ENCODE measurements around the gene UQCR10. TPM values are rescaled to one million over a fixed set of nuclear protein-coding genes. Genes with fewer than 3 reads are reported as not detected.

UQCR10 gene
- total RNA-seq, 1 donor from 2014 or later: 59.2 TPM

- H3K4me3 Mint-ChIP-seq (ENCODE audit: unreplicated experiment): no peak overlapping the region
- H3K4me1 Mint-ChIP-seq (ENCODE audit: low read depth): no peaks in the 10 kb centered on the region
- no peak for DNase-seq (ENCODE audit: low spot score)
- no peaks in the 10 kb centered on the region for H3K9me3 Mint-ChIP-seq (ENCODE audit: low read depth)
- no peaks in the 10 kb centered on the region for H3K27me3 Mint-ChIP-seq (ENCODE audit: low read depth)
- TF ChIP-seq CTCF (IDR thresholded peaks at IDR 0.05): no peak
- H3K36me3 Mint-ChIP-seq (ENCODE audit: low read depth): peaks cover 3% of the 10 kb centered on the region
- no peak overlapping the region for H3K27ac Mint-ChIP-seq (ENCODE audit: unreplicated experiment)
Observed at GRCh38 chr22:29737251-29738117, 29.7 kb upstream of the UQCR10 start.

- Mint-ChIP-seq H3K27me3 (ENCODE audit: low read depth) (no peaks in the 10 kb centered on the region), H3K4me3 (ENCODE audit: unreplicated experiment) (no peak overlapping the region), H3K9me3 (ENCODE audit: low read depth) (no peaks in the 10 kb centered on the region), H3K4me1 (ENCODE audit: low read depth) (no peaks in the 10 kb centered on the region), H3K36me3 (ENCODE audit: low read depth) (peaks cover 3% of the 10 kb centered on the region), H3K27ac (ENCODE audit: unreplicated experiment) (no peak overlapping the region)
- no peak for DNase-seq (ENCODE audit: low spot score)
- TF ChIP-seq CTCF (IDR thresholded peaks at IDR 0.05): no peak
Observed at GRCh38 chr22:29738118-29738815, 28.9 kb upstream of the UQCR10 start.

GRCh38 chr22:29739346-29739875, 27.8 kb upstream of the UQCR10 start:
- TF ChIP-seq CTCF (IDR thresholded peaks at IDR 0.05): no peak
- no peak for DNase-seq (ENCODE audit: low spot score)
- Mint-ChIP-seq H3K4me1 (ENCODE audit: low read depth) (no peaks in the 10 kb centered on the region), H3K27ac (ENCODE audit: unreplicated experiment) (no peak overlapping the region), H3K27me3 (ENCODE audit: low read depth) (no peaks in the 10 kb centered on the region), H3K36me3 (ENCODE audit: low read depth) (peaks cover 3% of the 10 kb centered on the region), H3K4me3 (ENCODE audit: unreplicated experiment) (no peak overlapping the region), H3K9me3 (ENCODE audit: low read depth) (no peaks in the 10 kb centered on the region)

- Mint-ChIP-seq H3K36me3 (ENCODE audit: low read depth) (peaks cover 3% of the 10 kb centered on the region), H3K4me3 (ENCODE audit: unreplicated experiment) (no peak overlapping the region), H3K4me1 (ENCODE audit: low read depth) (no peaks in the 10 kb centered on the region), H3K27ac (ENCODE audit: unreplicated experiment) (no peak overlapping the region), H3K9me3 (ENCODE audit: low read depth) (no peaks in the 10 kb centered on the region), H3K27me3 (ENCODE audit: low read depth) (no peaks in the 10 kb centered on the region)
- no peak for DNase-seq (ENCODE audit: low spot score)
- TF ChIP-seq CTCF (IDR thresholded peaks at IDR 0.05): no peak
Observed at GRCh38 chr22:29740216-29740615, 27.0 kb upstream of the UQCR10 start.

- DNase-seq (ENCODE audit: low spot score): no peak
- Mint-ChIP-seq H3K4me3 (ENCODE audit: unreplicated experiment) (no peak overlapping the region), H3K9me3 (ENCODE audit: low read depth) (no peaks in the 10 kb centered on the region), H3K36me3 (ENCODE audit: low read depth) (peaks cover 7% of the 10 kb centered on the region), H3K27me3 (ENCODE audit: low read depth) (no peaks in the 10 kb centered on the region), H3K4me1 (ENCODE audit: low read depth) (no peaks in the 10 kb centered on the region), H3K27ac (ENCODE audit: unreplicated experiment) (no peak overlapping the region)
- TF ChIP-seq CTCF (IDR thresholded peaks at IDR 0.05): no peak
Observed at GRCh38 chr22:29741926-29742325, 25.2 kb upstream of the UQCR10 start.

Measured in chondrocyte (in vitro differentiated cells).